GM12892 (cell line): Measurements from ENCODE around the gene SPRED3.

Experiments
- DNase-seq: peaks from one replicate; pipeline ENCODE4 v3.0.0; 2011; ENCODE audit not compliant: insufficient read length
- FAIRE-seq: peaks from 2 replicates; lab custom pipeline; 2011; peaks lifted over from hg19 to GRCh38; lab: Jason Lieb, UNC
- POLR2A ChIP-seq: IDR thresholded peaks from 2 replicates; pipeline ENCODE4 v1.6.1; 2011; ENCODE audit warnings: low read depth, low read length, control low read depth
- POLR2AphosphoS5 ChIP-seq: IDR thresholded peaks from 2 replicates; pipeline ENCODE4 v1.6.1; 2011; ENCODE audit warnings: low read depth, low read length, control low read depth
- TAF1 ChIP-seq: IDR thresholded peaks from 2 replicates; pipeline ENCODE4 v1.6.1; 2011; ENCODE audit warnings: low read depth, mild to moderate bottlenecking, control low read depth, low read length, borderline replicate concordance

Gene SPRED3

GRCh38 chr19:38429811-38430156 lies 41.3 kb downstream of the SPRED3 start:
- no peak for TF ChIP-seq POLR2A
- no peak for TF ChIP-seq POLR2AphosphoS5
- no peak for TF ChIP-seq TAF1
- DNase-seq = no peak
- no peak for FAIRE-seq

GRCh38 chr19:38430931-38431330 lies 42.4 kb downstream of the SPRED3 start:
- DNase-seq = no peak
- FAIRE-seq = no peak
- TF ChIP-seq POLR2A (no peak), TAF1 (no peak), POLR2AphosphoS5 (no peak)

- FAIRE-seq (no peak), DNase-seq (peak; percentile 74)
- no peak for TF ChIP-seq TAF1
- TF ChIP-seq POLR2A = no peak
- no peak for TF ChIP-seq POLR2AphosphoS5
Measured at GRCh38 chr19:38433268-38433733, 44.8 kb downstream of the SPRED3 start, which contains the start of gene RYR1. RYR1 (plus strand) TSS chr19:38433691; CDS start chr19:38433830, 139 bp downstream.

GRCh38 chr19:38434549-38435051 lies 46.1 kb downstream of the SPRED3 start:
- FAIRE-seq (no peak), DNase-seq (no peak)
- TF ChIP-seq TAF1 (no peak), POLR2AphosphoS5 (no peak), POLR2A (no peak)

GRCh38 chr19:38437295-38437694 lies 48.8 kb downstream of the SPRED3 start:
- TF ChIP-seq POLR2A = no peak
- no peak for TF ChIP-seq POLR2AphosphoS5
- no peak for TF ChIP-seq TAF1
- FAIRE-seq (no peak), DNase-seq (no peak)

- DNase-seq (no peak), FAIRE-seq (no peak)
- no peak for TF ChIP-seq POLR2A
- TF ChIP-seq POLR2AphosphoS5 = no peak
- TF ChIP-seq TAF1 = no peak
Measured at GRCh38 chr19:38437917-38438316, 49.4 kb downstream of the SPRED3 start.

GRCh38 chr19:38440592-38440991 lies 52.1 kb downstream of the SPRED3 start:
- TF ChIP-seq POLR2A (no peak), TAF1 (no peak), POLR2AphosphoS5 (no peak)
- FAIRE-seq = no peak
- no peak for DNase-seq

- TF ChIP-seq POLR2AphosphoS5 (no peak), POLR2A (no peak), TAF1 (no peak)
- no peak for DNase-seq
- FAIRE-seq = no peak
Measured at GRCh38 chr19:38441657-38442348, 53.3 kb downstream of the SPRED3 start.

- no peak for FAIRE-seq
- no peak for DNase-seq
- TF ChIP-seq POLR2A = no peak
- no peak for TF ChIP-seq TAF1
- TF ChIP-seq POLR2AphosphoS5 = no peak
Measured at GRCh38 chr19:38442736-38443135, 54.2 kb downstream of the SPRED3 start.

- FAIRE-seq = no peak
- TF ChIP-seq POLR2A (no peak), POLR2AphosphoS5 (no peak), TAF1 (no peak)
Measured at GRCh38 chr19:38443458-38443999, 55.0 kb downstream of the SPRED3 start.

GRCh38 chr19:38444026-38444425 lies 55.5 kb downstream of the SPRED3 start:
- no peak for TF ChIP-seq TAF1
- TF ChIP-seq POLR2A = no peak
- no peak for TF ChIP-seq POLR2AphosphoS5
- FAIRE-seq = no peak

More at GRCh38 chr19:38443458-38443999, 55.0 kb downstream of the SPRED3 start:
- no peak for DNase-seq

More at GRCh38 chr19:38444026-38444425, 55.5 kb downstream of the SPRED3 start:
- no peak for DNase-seq
